Measurements from ENCODE around the gene ANKRD60. TPM values are rescaled to one million over a fixed set of nuclear protein-coding genes. Genes with fewer than 3 reads are reported as not detected.

ANKRD60 gene
- total RNA-seq, 4 donors from 2014 or later: not detected

DNA sequence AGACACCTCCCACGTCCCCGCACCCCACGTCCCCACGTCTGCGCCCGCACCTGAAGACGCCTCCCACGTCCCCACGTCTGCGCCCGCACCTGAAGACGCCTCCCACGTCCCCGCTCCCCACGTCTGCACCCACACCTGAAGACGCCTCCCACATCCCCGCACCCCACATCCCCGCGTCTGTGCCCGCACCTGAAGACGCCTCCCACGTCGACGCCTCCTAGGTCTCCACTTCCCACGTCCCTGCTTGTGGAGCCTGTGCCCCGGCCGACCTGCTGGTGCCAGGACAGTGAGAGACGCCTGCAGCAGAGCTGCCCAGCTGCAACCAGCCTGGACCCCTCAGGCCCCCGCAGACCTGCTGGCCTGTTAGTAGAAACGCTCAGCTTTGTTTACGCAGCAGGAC lies 22.6 kb downstream of the ANKRD60 start:
- ATAC-seq (ENCODE audit: low FRiP score): no peak
- TF ChIP-seq, protein P1, sequence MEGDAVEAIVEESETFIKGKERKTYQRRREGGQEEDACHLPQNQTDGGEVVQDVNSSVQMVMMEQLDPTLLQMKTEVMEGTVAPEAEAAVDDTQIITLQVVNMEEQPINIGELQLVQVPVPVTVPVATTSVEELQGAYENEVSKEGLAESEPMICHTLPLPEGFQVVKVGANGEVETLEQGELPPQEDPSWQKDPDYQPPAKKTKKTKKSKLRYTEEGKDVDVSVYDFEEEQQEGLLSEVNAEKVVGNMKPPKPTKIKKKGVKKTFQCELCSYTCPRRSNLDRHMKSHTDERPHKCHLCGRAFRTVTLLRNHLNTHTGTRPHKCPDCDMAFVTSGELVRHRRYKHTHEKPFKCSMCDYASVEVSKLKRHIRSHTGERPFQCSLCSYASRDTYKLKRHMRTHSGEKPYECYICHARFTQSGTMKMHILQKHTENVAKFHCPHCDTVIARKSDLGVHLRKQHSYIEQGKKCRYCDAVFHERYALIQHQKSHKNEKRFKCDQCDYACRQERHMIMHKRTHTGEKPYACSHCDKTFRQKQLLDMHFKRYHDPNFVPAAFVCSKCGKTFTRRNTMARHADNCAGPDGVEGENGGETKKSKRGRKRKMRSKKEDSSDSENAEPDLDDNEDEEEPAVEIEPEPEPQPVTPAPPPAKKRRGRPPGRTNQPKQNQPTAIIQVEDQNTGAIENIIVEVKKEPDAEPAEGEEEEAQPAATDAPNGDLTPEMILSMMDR (IDR thresholded peaks at IDR 0.05): no peak
- DNase-seq (ENCODE audit: low spot score): no peak

DNA sequence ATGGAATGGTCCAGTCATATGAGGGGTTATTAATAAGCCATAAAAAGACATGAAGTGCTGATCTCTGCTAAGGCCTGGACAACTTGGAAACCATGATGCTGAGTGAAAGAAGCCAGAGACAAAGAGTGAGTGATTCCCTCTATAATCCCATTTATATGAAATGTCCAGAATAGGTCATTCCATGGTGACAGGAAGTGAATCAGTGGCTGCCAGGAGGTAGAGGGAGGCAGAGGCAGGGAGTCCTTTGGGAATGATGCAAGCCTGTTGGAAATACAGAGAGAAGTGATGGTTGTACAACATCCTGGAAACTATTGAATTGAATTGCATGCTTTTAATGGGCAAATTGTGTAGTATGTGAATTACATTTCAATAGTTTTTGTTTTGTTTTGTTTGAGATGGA lies 26.4 kb downstream of the ANKRD60 start:
- TF ChIP-seq, protein P1 (IDR thresholded peaks at IDR 0.05): no peak
- DNase-seq (ENCODE audit: low spot score): no peak

DNA sequence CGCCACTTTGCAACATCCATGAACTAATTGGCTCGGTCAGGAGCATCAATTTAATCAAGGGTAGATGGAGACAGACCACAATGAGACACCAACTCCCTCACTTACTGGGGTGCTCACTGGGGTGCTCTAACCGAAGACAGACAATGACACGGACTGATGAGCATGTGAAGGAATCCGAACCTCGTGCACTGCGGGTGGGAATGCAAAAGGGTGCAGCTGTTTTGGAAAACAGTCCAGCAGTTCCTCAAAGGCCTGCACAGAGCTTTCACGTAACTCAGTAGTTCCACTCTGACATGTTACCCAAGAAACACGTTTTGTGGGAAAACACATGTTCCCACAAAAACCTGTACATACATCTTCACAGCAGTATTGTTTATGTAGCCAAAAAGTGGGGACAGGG lies 26.8 kb downstream of the ANKRD60 start:
- ATAC-seq (ENCODE audit: low FRiP score) (no peak), DNase-seq (ENCODE audit: low spot score) (no peak)
- TF ChIP-seq, protein P1 (IDR thresholded peaks at IDR 0.05): no peak

More for the DNA sequence above, 26.4 kb downstream of the ANKRD60 start:
- ATAC-seq (ENCODE audit: low FRiP score): no peak

DNA sequence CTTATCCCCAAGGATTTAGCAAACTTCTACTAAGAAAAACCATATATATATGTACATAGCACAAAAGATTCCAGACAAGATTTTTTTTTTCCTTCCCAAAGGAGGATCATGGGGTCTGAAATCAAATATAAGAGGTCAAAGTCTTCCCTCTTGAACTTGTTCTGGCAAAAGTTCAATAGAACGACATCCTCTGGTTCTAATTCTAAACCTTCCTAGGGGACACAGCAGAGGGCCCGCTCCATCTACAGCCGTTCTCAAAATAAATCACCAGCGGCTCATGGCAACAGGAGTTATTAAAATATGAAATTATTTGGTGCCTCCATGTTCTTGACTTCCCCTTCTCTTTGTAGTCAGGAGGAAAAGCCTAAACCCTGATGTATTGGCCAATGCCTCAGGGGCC lies 29.0 kb downstream of the ANKRD60 start:
- DNase-seq (ENCODE audit: low spot score) (no peak), ATAC-seq (ENCODE audit: low FRiP score) (no peak)
- TF ChIP-seq, protein P1 (IDR thresholded peaks at IDR 0.05): no peak

DNA sequence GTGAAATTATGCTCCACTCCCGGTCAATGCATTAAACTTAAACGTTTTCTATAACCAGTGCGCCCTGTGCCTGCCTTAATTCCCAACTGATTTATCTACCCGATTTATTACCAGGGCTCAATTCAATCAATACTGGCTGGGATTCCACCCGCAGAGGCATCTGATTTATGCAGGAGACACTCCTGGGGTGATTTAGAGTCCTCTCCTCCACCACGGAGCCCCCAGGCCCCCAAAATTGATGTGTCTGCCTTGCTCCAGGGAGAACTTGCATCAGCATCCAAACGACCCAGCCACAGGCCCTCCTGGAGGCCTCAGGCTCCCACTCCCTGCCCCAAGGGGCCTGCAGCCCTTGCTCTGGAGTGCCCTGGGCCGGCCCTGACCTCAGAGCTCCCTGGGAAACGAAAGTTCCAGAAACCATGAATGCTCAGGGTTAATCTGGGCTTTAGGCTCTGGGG lies 29.5 kb downstream of the ANKRD60 start:
- TF ChIP-seq, protein P1 (IDR thresholded peaks at IDR 0.05): no peak
- DNase-seq (ENCODE audit: low spot score): no peak
- ATAC-seq (ENCODE audit: low FRiP score): no peak

DNA sequence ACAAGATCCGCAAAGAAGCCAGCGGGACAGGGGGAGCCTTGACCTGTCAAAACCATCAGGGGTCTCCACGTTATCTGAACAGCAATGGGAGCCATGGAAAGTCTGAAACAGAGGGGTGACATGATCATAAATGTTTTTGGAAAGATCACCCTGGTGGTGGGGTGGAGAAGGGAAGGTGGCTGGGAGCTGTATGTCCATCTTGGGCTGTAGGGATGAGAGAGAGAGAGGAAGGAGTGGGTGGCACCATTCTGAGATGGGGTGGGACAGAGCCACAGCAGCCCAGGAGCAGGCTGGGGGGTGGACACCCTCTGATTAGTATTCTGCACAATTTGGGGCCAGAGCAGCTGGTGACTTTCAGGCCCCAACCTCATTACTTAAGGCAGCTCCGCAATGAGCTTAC lies 30.1 kb downstream of the ANKRD60 start:
- no peak for DNase-seq (ENCODE audit: low spot score)
- no peak for ATAC-seq (ENCODE audit: low FRiP score)
- TF ChIP-seq, protein P1 (IDR thresholded peaks at IDR 0.05): no peak

DNA sequence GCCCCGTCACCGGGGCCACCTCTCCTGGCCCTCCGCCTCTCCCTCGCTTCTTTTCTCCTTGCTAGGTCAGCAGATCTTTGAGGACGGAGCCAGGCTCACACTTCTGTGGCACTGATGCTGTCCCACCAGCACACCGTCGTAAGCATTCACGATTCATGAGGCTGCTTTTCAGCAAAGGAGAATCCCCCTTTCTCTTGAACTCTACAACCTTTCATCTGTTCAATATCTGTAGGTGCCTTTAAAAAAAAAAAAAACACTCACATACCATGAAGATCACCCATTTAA lies 31.3 kb downstream of the ANKRD60 start:
- TF ChIP-seq, protein P1 (IDR thresholded peaks at IDR 0.05): no peak
- DNase-seq (ENCODE audit: low spot score): no peak
- ATAC-seq (ENCODE audit: low FRiP score): no peak

Data from omental fat pad (tissue), 4 donors.